ENCODE data around the gene CLSTN3. TPM values are rescaled to one million over a fixed set of nuclear protein-coding genes. Genes with fewer than 3 reads are reported as not detected.
A peak's percentile ranks its signal among the peaks of the same experiment; 100 is the strongest.

Gene CLSTN3
- total and polyA plus RNA-seq, 2 of the 13 experiments (the other 11 are each of a cell fraction or from before 2014, with no cell fraction given) = 26.2 to 94.1 TPM

- TF ChIP-seq FOXA3 (CRISPR knock-in tag; IDR thresholded peaks at IDR 0.05) = no peak
- TF ChIP-seq TARDBP (CRISPR knock-in tag; IDR thresholded peaks at IDR 0.05) = peak; percentile 78
- TF ChIP-seq MLLT10 (CRISPR knock-in tag; IDR thresholded peaks at IDR 0.05) = no peak
- no peak for TF ChIP-seq PBX2 (CRISPR knock-in tag; IDR thresholded peaks at IDR 0.05)
- TF ChIP-seq ZNF674 (CRISPR knock-in tag; IDR thresholded peaks at IDR 0.05; ENCODE audit: low read depth) = no peak
- no peak for TF ChIP-seq ZNF710 (CRISPR knock-in tag; IDR thresholded peaks at IDR 0.05; ENCODE audit: borderline replicate concordance)
- peak; percentile 44 for TF ChIP-seq GABPB1 (CRISPR knock-in tag; IDR thresholded peaks at IDR 0.05)
- TF ChIP-seq SRSF4 (IDR thresholded peaks at IDR 0.05; ENCODE audit: low read depth, low read length, poor library complexity, severe bottlenecking) = no peak
- peak; percentile 24; the same call in 1 of the 2 replicates for TF ChIP-seq ZNF614 (CRISPR knock-in tag; IDR thresholded peaks at IDR 0.05; ENCODE audit: borderline replicate concordance)
- no peak for TF ChIP-seq ZNF124 (CRISPR knock-in tag; IDR thresholded peaks at IDR 0.05)
- TF ChIP-seq ZSCAN20 (CRISPR knock-in tag; IDR thresholded peaks at IDR 0.05; ENCODE audit: borderline replicate concordance) = no peak
- TF ChIP-seq HOXA5 (CRISPR knock-in tag; IDR thresholded peaks at IDR 0.05) = peak; percentile 88
- peak; percentile 68; the same call in 1 of the 2 replicates for TF ChIP-seq ZNF749 (CRISPR knock-in tag; IDR thresholded peaks at IDR 0.05; ENCODE audit: borderline replicate concordance)
- TF ChIP-seq ZSCAN31 (CRISPR knock-in tag; IDR thresholded peaks at IDR 0.05; ENCODE audit: low read depth) = no peak
- peak; percentile 4; the same call in 1 of the 2 replicates for TF ChIP-seq ZMYM4 (CRISPR knock-in tag; IDR thresholded peaks at IDR 0.05)
- TF ChIP-seq ZNF33B (CRISPR knock-in tag; IDR thresholded peaks at IDR 0.05) = no peak
- TF ChIP-seq MEIS1 (CRISPR knock-in tag; IDR thresholded peaks at IDR 0.05; ENCODE audit: borderline replicate concordance) = no peak
- no peak for TF ChIP-seq ZNF253 (CRISPR knock-in tag; IDR thresholded peaks at IDR 0.05; ENCODE audit: borderline replicate concordance)
- TF ChIP-seq HNF1A (IDR thresholded peaks at IDR 0.05; ENCODE audit: low read depth) = no peak
- TF ChIP-seq HNF1A (CRISPR knock-in tag; IDR thresholded peaks at IDR 0.05; ENCODE audit: borderline replicate concordance) = peak; percentile 46
Measured at GRCh38 chr12:7108796-7109571, 21.2 kb upstream of the CLSTN3 start, which contains the start of gene C1RL (continued).

Measured in HepG2 (cell line).